SK-MEL-5 (cell line): ENCODE measurements around the gene FAM168A. TPM values are rescaled to one million over a fixed set of nuclear protein-coding genes. Genes with fewer than 3 reads are reported as not detected.

Source experiments
- DNase-seq: peaks from one replicate; pipeline ENCODE4 v3.0.0-alpha.2; 2016; ENCODE audit warnings: low read depth, low spot score
- in situ Hi-C: cut with HindIII; loops from 2 replicates; pipeline ENCODE4 v1.10.0; 2016; ENCODE audit warnings: low sequenced_read_pairs, high pct_unique_total_duplicates, low pct_unique_long_range_greater_than_20kb
- total RNA-seq: library from RNA; depleted of rRNA; stranded (reverse); fragments of >200 nt; shearing (Covaris generic); gene quantifications from 2 replicates; pipeline ENCODE4 v1.2.3, GENCODE V29; 2014

The FAM168A gene
- total RNA-seq, 1 experiment from 2014 or later, result 27.0 TPM

- DNase-seq, result no peak
- in situ Hi-C loops, result no loop called here
These were observed 27.3 kb downstream of the FAM168A start for GRCh38 chr11:73570415-73571114.

DNA sequence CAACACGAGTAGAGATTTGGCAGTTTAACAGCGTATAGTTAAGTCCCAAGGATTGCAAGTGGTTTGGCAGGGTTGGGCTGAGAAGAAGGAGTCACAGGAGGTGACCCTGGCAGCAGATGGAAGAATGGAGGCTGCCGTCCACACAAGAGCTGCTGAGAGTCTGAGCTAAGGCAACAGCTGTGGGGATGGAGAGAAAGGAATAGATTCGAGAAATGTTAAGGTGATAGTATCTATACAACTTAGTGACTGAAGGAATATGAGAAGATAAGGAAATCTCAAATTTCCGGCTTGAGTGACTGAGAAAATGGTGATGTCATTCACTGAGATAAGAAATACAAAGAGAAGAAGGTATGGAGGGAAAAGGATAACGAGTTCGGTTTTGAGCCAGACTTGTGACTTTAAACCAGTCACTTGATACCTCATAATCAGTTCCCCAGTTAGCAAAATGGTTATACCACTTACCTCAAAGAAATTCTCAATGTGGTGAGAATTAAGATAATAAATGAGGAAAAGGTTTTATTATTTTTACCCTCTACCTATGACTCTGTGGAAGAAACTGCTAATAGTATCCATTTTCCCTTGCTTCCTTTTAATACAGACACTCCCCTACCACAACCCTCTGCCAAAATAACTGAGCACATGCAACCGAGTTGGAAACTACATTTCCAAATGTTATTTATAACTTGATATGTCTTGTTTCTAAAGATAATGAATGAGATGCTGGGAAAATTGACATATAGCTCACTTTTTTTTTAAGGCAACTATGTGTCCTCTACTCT is 30.7 kb downstream of the FAM168A start:
- in situ Hi-C loops, result no loop called here

DNA sequence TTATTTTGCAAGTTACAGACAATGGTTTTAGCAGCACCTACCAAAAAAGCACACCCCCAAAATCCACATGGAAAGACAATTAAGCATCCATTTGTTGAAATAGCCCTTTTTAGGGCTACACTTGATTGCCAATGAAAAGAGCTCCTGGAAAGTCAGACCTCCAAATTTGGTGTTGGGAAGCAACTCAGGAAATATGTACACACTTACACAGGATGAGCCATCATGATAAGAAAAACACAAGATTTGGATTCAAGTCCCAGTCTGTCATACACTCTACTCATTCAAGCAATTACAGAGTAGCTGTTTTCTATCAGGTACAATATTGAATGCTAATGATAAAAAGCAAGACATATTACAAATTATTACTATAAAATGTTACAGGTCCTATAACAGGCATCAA is 31.5 kb downstream of the FAM168A start:
- in situ Hi-C loops, result no loop called here
- DNase-seq, result no peak

More for the DNA sequence above, 30.7 kb downstream of the FAM168A start:
- no peak for DNase-seq

DNA sequence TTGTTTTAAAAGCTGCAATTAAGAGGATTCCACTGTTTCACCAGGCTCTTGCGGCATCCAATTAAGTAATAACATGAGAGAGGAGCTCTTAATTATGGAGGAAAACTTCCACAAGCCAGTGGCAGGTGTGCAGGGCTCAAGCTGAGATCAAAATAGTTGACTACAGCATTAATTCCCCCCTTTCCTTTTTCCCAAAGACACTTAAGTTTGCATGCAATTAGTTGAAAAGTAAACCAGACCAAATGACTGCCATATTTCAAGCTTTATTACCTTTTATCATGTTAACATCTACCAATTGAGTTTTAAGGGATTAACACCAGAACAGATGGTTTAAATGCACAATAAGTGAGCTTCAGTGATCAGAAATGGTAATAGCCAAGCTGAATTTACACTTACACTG is 32.1 kb downstream of the FAM168A start:
- in situ Hi-C loops, result no loop called here
- DNase-seq, result no peak

GRCh38 chr11:73564903-73565302 is 33.0 kb downstream of the FAM168A start:
- no peak for DNase-seq
- in situ Hi-C loops, result no loop called here

DNA sequence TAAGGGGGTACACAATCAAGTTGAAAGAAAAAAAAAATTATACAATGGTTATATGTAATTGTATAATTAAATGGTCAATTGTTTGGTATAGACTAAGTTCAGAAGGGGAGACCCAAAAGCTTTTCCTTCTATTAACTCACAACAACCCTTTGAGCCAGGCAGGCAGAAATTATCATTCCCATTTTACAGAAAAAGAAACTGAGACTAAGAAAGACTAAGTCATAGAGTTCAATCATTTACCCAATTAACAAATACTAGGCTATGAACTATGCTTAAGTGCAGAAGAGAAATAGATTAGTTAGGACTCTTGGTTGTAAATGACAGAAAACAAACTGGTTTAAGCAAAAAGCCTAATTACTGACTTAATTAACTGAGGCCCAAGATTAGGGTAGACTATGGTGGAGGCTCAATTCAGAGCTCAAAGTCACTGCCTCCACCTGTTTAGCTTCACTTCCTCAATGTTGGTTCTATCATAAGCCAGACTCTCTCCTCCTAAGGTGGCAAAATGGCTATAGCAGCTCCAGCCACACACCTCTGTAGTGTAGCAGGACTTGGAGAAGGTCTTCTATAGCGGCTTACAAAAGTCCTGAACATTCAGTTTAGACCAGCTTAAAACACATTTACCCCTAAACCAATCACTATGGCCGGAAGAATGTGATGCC is 34.2 kb downstream of the FAM168A start:
- no peak for DNase-seq
- in situ Hi-C loops, result no loop called here

GRCh38 chr11:73559743-73560142 is 38.2 kb downstream of the FAM168A start:
- in situ Hi-C loops, result no loop called here
- no peak for DNase-seq

DNA sequence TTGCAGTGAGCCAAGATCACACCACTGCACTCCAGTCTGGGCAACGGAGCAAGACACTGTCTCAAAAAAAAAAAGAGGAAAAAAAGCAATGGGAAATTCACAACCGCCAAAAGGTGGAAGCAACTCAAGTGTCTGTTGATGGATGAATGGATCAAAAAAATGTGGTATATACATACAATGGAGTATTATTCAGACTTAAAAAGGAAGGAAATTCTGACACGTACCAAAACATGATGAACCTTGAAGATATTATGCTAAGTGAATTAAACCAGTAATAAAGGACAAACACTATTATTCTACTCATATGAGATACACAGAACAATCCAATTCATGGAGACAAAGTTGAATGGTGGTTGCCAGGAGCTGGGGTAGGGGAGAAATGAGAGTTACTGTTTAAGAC is 40.9 kb downstream of the FAM168A start:
- no peak for DNase-seq
- in situ Hi-C loops, result no loop called here

GRCh38 chr11:73555615-73556014 is 42.3 kb downstream of the FAM168A start:
- DNase-seq, result no peak
- in situ Hi-C loops, result no loop called here

GRCh38 chr11:73554671-73555320 is 43.1 kb downstream of the FAM168A start:
- DNase-seq, result no peak
- in situ Hi-C loops, result no loop called here

GRCh38 chr11:73553266-73553665 is 44.6 kb downstream of the FAM168A start:
- in situ Hi-C loops, result no loop called here
- peak; percentile 27 for DNase-seq

DNA sequence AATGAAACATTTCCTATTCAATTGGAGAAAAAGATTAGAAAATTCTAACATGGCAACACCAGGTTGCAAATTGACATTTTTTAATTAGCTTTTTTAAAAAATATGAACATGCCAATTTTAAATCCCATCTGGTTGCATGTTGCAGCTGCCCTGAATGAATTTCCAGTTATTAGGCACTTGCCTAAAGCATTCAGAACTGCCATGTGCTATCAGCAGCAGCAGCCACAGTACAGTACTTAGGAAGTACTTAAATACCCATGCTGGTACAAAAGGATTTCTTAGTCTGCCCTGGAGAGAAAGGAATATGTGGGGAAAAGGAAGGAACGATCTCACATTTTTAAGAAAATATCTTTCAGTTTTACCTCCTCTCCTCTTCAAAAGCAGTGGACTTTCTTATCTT is 46.2 kb downstream of the FAM168A start:
- in situ Hi-C loops, result no loop called here
- DNase-seq, result no peak

GRCh38 chr11:73549376-73549775 is 48.5 kb downstream of the FAM168A start:
- no peak for DNase-seq
- in situ Hi-C loops, result no loop called here

- in situ Hi-C loops, result no loop called here
- no peak for DNase-seq
These were observed 50.0 kb downstream of the FAM168A start for GRCh38 chr11:73547706-73548595.

GRCh38 chr11:73542175-73542574 is 55.7 kb downstream of the FAM168A start:
- in situ Hi-C loops, result no loop called here
- no peak for DNase-seq

DNA sequence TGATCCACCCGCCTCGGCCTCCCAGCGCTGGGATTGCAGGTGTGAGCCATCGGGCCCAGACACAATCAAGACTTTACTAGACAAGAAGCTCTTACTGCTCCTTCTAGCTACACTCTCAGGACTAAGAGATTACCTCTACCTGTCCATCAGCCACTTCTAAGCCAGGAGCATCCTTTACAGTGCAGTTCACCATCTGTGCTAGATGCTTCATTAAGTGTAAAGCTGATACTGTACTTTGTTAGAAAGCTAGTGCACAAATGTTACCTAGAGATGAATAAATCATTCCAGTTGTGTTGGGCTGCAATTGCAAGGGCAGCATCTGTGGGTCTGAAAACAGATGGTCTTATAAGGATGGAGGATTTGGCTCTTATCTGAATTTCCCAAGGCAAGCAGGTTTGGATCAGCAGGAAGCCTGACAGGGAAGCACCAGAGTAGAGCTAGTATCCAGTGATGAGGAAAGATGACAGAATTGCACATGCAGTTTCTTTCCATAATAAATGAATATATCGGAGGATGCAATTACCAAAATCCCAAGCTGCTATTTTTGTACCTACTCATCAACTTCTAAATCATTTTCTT is 58.3 kb downstream of the FAM168A start:
- no peak for DNase-seq
- in situ Hi-C loops, result loop anchor here (10.0 kb wide), 1 partner anchor 155 kb away; no protein-coding TSS in a partner anchor

DNA sequence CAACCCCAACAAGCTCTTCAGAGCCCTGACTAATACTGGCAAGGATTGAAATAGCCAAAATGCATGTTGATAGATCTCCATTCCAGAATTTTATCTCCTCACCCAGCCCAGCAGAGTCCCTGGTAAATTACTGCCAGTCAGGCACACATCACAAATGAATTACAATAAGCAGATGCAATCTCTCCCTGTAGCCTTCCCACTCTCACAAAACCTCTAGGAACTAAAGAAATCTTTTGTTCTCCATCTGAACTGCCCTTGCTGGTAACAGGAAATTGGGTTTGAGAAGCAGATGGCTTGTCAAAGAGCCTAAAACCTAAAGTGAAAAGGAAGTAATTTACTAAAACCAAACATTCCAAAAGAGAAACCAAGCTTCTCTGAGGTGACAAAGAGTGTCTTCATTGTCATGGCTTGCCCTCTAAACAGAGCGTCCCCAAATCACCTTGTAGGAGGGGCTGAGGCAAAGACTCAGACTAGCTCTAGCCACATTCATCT is 59.5 kb downstream of the FAM168A start:
- peak; percentile 71 for DNase-seq
- in situ Hi-C loops, result loop anchor here (10.0 kb wide), 1 partner anchor 156 kb away; no protein-coding TSS in a partner anchor
